H1 (cell line): Measurements from ENCODE around the gene SLC35G2. TPM values are rescaled to one million over a fixed set of nuclear protein-coding genes. Genes with fewer than 3 reads are reported as not detected.

Experiments
- CTCF ChIA-PET: fragments of 300-600 bp; sonication (Branson Sonifier 250); formaldehyde crosslinking; loops from one replicate; lab custom pipeline; 2021; ENCODE audit not compliant: partially characterized antibody; lab: Charles Lee
- POLR2A ChIA-PET: fragments of 300-600 bp; sonication (Branson Sonifier 250); formaldehyde crosslinking; loops from one replicate; lab custom pipeline; 2021; ENCODE audit warnings: inconsistent platforms; ENCODE audit not compliant: partially characterized antibody; lab: Charles Lee
- DNase-seq, 2 experiments: peaks; one replicate each; pipeline versions ENCODE4 v3.0.0 to v3.0.0-alpha.2; 2010 to 2022; ENCODE audit warnings: low spot score in 2 of 2, low read depth in 1 of 2, mixed read lengths in 1 of 2
- FAIRE-seq: peaks from 2 replicates; lab custom pipeline; 2011; peaks lifted over from hg19 to GRCh38; lab: Jason Lieb, UNC
- H2AFZ ChIP-seq: 2 replicates; pipeline ENCODE4 v1.8.1; 2012; ENCODE audit warnings: low read length, inconsistent platforms
- H2AK5ac ChIP-seq: 2 replicates; pipeline ENCODE4 v1.6.1; 2013; ENCODE audit warnings: low read depth, low read length
- H2BK120ac ChIP-seq: replicated peaks from 2 replicates; pipeline ENCODE3; 2013; ENCODE audit warnings: low read depth, low read length, inconsistent platforms
- H2BK12ac ChIP-seq: 2 replicates; pipeline ENCODE4 v1.6.1; 2013; ENCODE audit warnings: low read depth, low read length
- H2BK15ac ChIP-seq: 2 replicates; pipeline ENCODE4 v1.6.1; 2013; ENCODE audit warnings: low read length
- H2BK20ac ChIP-seq: 2 replicates; pipeline ENCODE4 v1.6.1; 2013; ENCODE audit warnings: low read length
- H2BK5ac ChIP-seq: 2 replicates; pipeline ENCODE4 v1.6.1; 2013; ENCODE audit warnings: low read depth, low read length
- H3K14ac ChIP-seq: 2 replicates; pipeline ENCODE4 v1.6.1; 2013; ENCODE audit warnings: inconsistent platforms; ENCODE audit not compliant: insufficient read length
- H3K18ac ChIP-seq: 2 replicates; pipeline ENCODE4 v1.6.1; 2013; ENCODE audit warnings: low read length; ENCODE audit errors: extremely low read depth
- H3K23ac ChIP-seq: 2 replicates; pipeline ENCODE4 v1.6.1; 2013; ENCODE audit warnings: inconsistent platforms; ENCODE audit not compliant: insufficient read length
- H3K23me2 ChIP-seq: 2 replicates; pipeline ENCODE4 v1.6.1; 2013; ENCODE audit warnings: low read depth, low read length
- H3K27ac ChIP-seq: 2 replicates; pipeline ENCODE4 v1.6.1; 2011; ENCODE audit warnings: low read depth, low read length, inconsistent platforms
- H3K27me3 ChIP-seq, 4 experiments: replicated peaks in 1 of 4; 1 replicate in 1 of 4; 2 replicates in 3 of 4; pipeline versions ENCODE4 v1.6.1 to v1.8.1; 2011 to 2013; ENCODE audit warnings: low read length in 3 of 4, mild to moderate bottlenecking in 3 of 4, inconsistent platforms in 2 of 4, mixed read lengths in 2 of 4, moderate library complexity in 1 of 4; ENCODE audit not compliant: control insufficient read depth in 3 of 4, insufficient read depth in 3 of 4; ENCODE audit errors: extremely low read depth in 1 of 4
- H3K36me3 ChIP-seq, 4 experiments: 2 replicates each; pipeline versions ENCODE4 v1.6.1 to v1.8.1; 2011 to 2013; ENCODE audit warnings: mild to moderate bottlenecking in 4 of 4, low read length in 3 of 4, moderate library complexity in 2 of 4, control low read depth in 1 of 4, inconsistent platforms in 1 of 4; ENCODE audit not compliant: insufficient read depth in 4 of 4, control insufficient read depth in 2 of 4
- H3K4ac ChIP-seq: replicated peaks from 2 replicates; pipeline ENCODE3; 2013; ENCODE audit warnings: low read length, low read depth, mixed read lengths, inconsistent platforms; ENCODE audit not compliant: insufficient read length
- H3K4me1 ChIP-seq, 4 experiments: replicated peaks in 1 of 4; 1 replicate in 1 of 4; 2 replicates in 3 of 4; pipeline versions ENCODE4 v1.6.1 to v1.8.1; 2011 to 2013; ENCODE audit warnings: low read length in 3 of 4, inconsistent platforms in 2 of 4, mixed read lengths in 1 of 4; ENCODE audit not compliant: insufficient read depth in 4 of 4, control insufficient read depth in 3 of 4
- H3K4me2 ChIP-seq, 2 experiments: 2 replicates each; pipeline versions ENCODE4 v1.6.1 to v1.8.1; 2011 to 2013; ENCODE audit warnings: low read depth in 2 of 2, low read length in 2 of 2, control low read depth in 1 of 2, inconsistent platforms in 1 of 2, mild to moderate bottlenecking in 1 of 2; ENCODE audit not compliant: insufficient read depth in 1 of 2
- H3K4me3 ChIP-seq, 4 experiments: fragments of 200-600, 300-600 bp in 1 of 4; sonication (generic), shearing (Covaris generic), sonication (Bioruptor Twin) in 1 of 4; 2 replicates each; pipeline versions ENCODE4 v1.5.1 to v1.8.1; 2011 to 2016; ENCODE audit warnings: low read length in 4 of 4, low read depth in 3 of 4, control low read depth in 2 of 4, inconsistent platforms in 2 of 4, mild to moderate bottlenecking in 2 of 4, mixed read lengths in 1 of 4, moderate library complexity in 1 of 4; ENCODE audit not compliant: insufficient read depth in 2 of 4; ENCODE audit errors: extremely low read depth in 1 of 4
- H3K56ac ChIP-seq: replicated peaks from 2 replicates; pipeline ENCODE3; 2013; ENCODE audit warnings: low read depth, mild to moderate bottlenecking, mixed read lengths, low read length, inconsistent platforms; ENCODE audit not compliant: insufficient read length
- H3K79me1 ChIP-seq: 2 replicates; pipeline ENCODE4 v1.6.1; 2013; ENCODE audit warnings: low read depth, low read length, control low read depth
- H3K79me2 ChIP-seq, 2 experiments: 2 replicates each; pipeline versions ENCODE4 v1.6.1 to v1.8.1; 2012 to 2013; ENCODE audit warnings: low read length in 2 of 2, mild to moderate bottlenecking in 2 of 2, inconsistent platforms in 1 of 2; ENCODE audit not compliant: insufficient read depth in 2 of 2, control insufficient read depth in 1 of 2
- H3K9ac ChIP-seq, 4 experiments: replicated peaks in 1 of 4; 1 replicate in 1 of 4; 2 replicates in 3 of 4; pipeline versions ENCODE4 v1.6.1 to v1.8.1; 2011 to 2013; ENCODE audit warnings: low read depth in 3 of 4, low read length in 3 of 4, control low read depth in 2 of 4, mild to moderate bottlenecking in 2 of 4, moderate library complexity in 2 of 4, inconsistent platforms in 1 of 4; ENCODE audit errors: extremely low read depth in 1 of 4
- H3K9me3 ChIP-seq, 2 experiments: 2 replicates each; pipeline versions ENCODE4 v1.6.1 to v1.8.1; 2012 to 2013; ENCODE audit warnings: mild to moderate bottlenecking in 2 of 2, moderate library complexity in 2 of 2, control low read depth in 1 of 2, inconsistent platforms in 1 of 2, low read depth in 1 of 2, low read length in 1 of 2, mixed read lengths in 1 of 2; ENCODE audit not compliant: insufficient read depth in 2 of 2
- H4K20me1 ChIP-seq, 2 experiments: replicated peaks in 1 of 2; 2 replicates each; pipeline versions ENCODE3 to v1.8.1; 2011 to 2013; ENCODE audit warnings: inconsistent platforms in 2 of 2, low read length in 2 of 2, mild to moderate bottlenecking in 1 of 2; ENCODE audit not compliant: insufficient read depth in 2 of 2, control insufficient read depth in 1 of 2
- H4K5ac ChIP-seq: 2 replicates; pipeline ENCODE4 v1.6.1; 2013; ENCODE audit warnings: low read length, low read depth, mixed read lengths, inconsistent platforms; ENCODE audit not compliant: insufficient read length
- H4K8ac ChIP-seq: 2 replicates; pipeline ENCODE4 v1.8.0; 2013; ENCODE audit warnings: mild to moderate bottlenecking, moderate library complexity, low read length, inconsistent platforms; ENCODE audit not compliant: insufficient read depth; ENCODE audit errors: extremely low read depth
- H4K91ac ChIP-seq: replicated peaks from 2 replicates; pipeline ENCODE3; 2013; ENCODE audit warnings: low read length, mixed read lengths, inconsistent platforms; ENCODE audit not compliant: insufficient read length
- ASH2L ChIP-seq: fragments of 200-600, 300-600 bp; sonication (generic); IDR thresholded peaks from one replicate; pipeline ENCODE4 v1.7.1; 2017; ENCODE audit warnings: low read length
- BCL11A ChIP-seq, 2 experiments: IDR thresholded peaks; one replicate each; pipeline ENCODE4 v1.6.1; 2011; ENCODE audit warnings: low read depth in 2 of 2, low read length in 2 of 2, mild to moderate bottlenecking in 2 of 2
- EZH2 ChIP-seq: fragments of 200-600 bp; sonication (generic); IDR thresholded peaks from 2 replicates; pipeline ENCODE4 v1.7.1; 2012; ENCODE audit warnings: low read depth, mild to moderate bottlenecking, moderate library complexity, low read length, inconsistent platforms; ENCODE audit not compliant: severe bottlenecking
- PHF8 ChIP-seq: fragments of 200-600 bp; sonication (generic); conservative IDR thresholded peaks from 2 replicates; pipeline ENCODE4 v1.7.1; 2012; ENCODE audit warnings: low read depth, mild to moderate bottlenecking, inconsistent platforms, low read length, moderate library complexity
- SIN3A ChIP-seq, 2 experiments: IDR thresholded peaks in 1 of 2; conservative IDR thresholded peaks in 1 of 2; 2 replicates each; pipeline ENCODE4 v1.6.1; 2011 to 2012; ENCODE audit warnings: low read length in 2 of 2, improper control_type of control experiment in 1 of 2, low read depth in 1 of 2, mild to moderate bottlenecking in 1 of 2
- SP2 ChIP-seq: IDR thresholded peaks from 2 replicates; pipeline ENCODE4 v1.6.1; 2012; ENCODE audit warnings: mild to moderate bottlenecking, low read length, inconsistent platforms
- SUZ12 ChIP-seq: fragments of 200-600 bp; sonication (generic); IDR thresholded peaks from 2 replicates; pipeline ENCODE4 v1.6.1; 2012; ENCODE audit warnings: mild to moderate bottlenecking, inconsistent platforms, low read length, moderate library complexity, mixed read lengths
- WGBS, 2 experiments: shearing (Covaris generic) in 1 of 2; methylation state at CpG; one replicate each; pipeline versions ENCODE4 v1.1.6 to v1.1.7; 2013 to 2015; ENCODE audit warnings: low lambda C conversion rate in 2 of 2, mixed read lengths in 2 of 2, inconsistent platforms in 1 of 2, low coverage in 1 of 2, missing lambda C conversion rate in 1 of 2; ENCODE audit not compliant: insufficient replicate concordance in 2 of 2, insufficient coverage in 1 of 2, insufficient read length in 1 of 2; ENCODE audit errors: extremely low coverage in 1 of 2, missing lambda C conversion rate in 1 of 2; 5-methylcytosine and 5-hydroxymethylcytosine counted together
- polyA plus RNA-seq, 7 experiments: library from polyadenylated mRNA; depleted of rRNA in 3 of 7; stranded (reverse) in 5 of 7; unstranded in 2 of 7; fragments of >200 nt in 5 of 7; fragments of 200-250 nt in 2 of 7; gene quantifications; 1 replicate in 5 of 7; 2 replicates in 1 of 7; 4 replicates in 1 of 7; pipeline versions ENCODE4 v1.2.1 to v1.2.3, GENCODE V29; 2011 to 2013; ENCODE audit warnings: missing spikeins in 2 of 7, mixed read lengths in 2 of 7
- total RNA-seq: library from RNA; stranded (reverse); fragmentation: NEBNext Ultra II Directional; extraction: Animal tissue kit (Norgen Biotek cat#: 25700); gene quantifications from 2 replicates; pipeline ENCODE4 v1.2.1, GENCODE V29; 2021
- TF ChIP-seq, protein P1 (sequence below), 3 experiments: IDR thresholded peaks; 1 replicate in 2 of 3; 2 replicates in 1 of 3; pipeline versions ENCODE4 v1.5.1 to v1.6.1; 2011; ENCODE audit warnings: low read length in 3 of 3, mild to moderate bottlenecking in 3 of 3, inconsistent platforms in 2 of 3, low read depth in 1 of 3, moderate library complexity in 1 of 3; ENCODE audit not compliant: insufficient read depth in 1 of 3; ENCODE audit errors: control extremely low read depth in 1 of 3

SLC35G2 gene
- total and polyA plus RNA-seq, 2 of the 8 experiments (the other 6 are each of a cell fraction or from before 2014, with no cell fraction given): 5.2 to 6.4 TPM

DNA sequence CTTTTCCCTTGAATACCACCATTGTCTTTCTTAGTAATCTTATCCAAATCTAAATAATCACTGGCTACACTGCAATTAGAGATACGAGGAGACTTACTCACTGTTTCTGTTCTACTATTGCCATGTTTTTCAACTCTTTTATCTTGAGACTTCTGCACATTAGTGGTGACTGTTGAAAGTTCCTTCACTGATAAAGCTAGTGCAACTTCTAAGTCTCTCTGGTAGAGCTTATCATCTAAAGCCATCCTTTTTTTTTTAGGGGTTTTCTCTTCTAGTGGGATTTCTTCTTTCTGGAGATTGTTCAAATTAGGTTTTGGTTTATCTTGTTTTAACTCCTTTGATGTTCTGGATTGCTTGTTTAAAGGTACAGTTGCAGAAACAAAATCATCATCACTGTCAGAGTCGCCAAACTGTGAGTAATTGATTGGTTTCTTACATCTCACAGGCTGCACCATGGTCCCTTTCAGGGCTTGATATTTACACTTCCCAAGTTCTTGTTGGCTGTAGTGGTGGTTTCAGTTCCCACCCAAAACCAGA lies 80.8 kb downstream of the SLC35G2 start:
- no peaks in the 10 kb centered on the region for H3K9me3 ChIP-seq
- no peak overlapping the region for H2AFZ ChIP-seq
- H3K4me1 ChIP-seq: peaks cover 2 to 7% (median 5%) of the 10 kb centered on the region in 4 experiments; a peak in 3 of 7 replicates
- H3K36me3 ChIP-seq: peaks cover 0 to 2% (median 0%) of the 10 kb centered on the region in 4 experiments; a peak in 2 of 8 replicates
- no peak overlapping the region for H3K4me3 ChIP-seq
- H2BK12ac ChIP-seq: no peak overlapping the region
- no peak overlapping the region for H3K23ac ChIP-seq
- H2BK120ac ChIP-seq: no peak overlapping the region
- ChIA-PET POLR2A (interaction anchor here (1.5 kb wide), 1 partner anchor 10 kb away, joined by 3 read pairs; no protein-coding TSS in a partner anchor), CTCF (interaction anchor here (0.7 kb wide), 1 partner anchor 15 kb away, joined by 3 read pairs; no protein-coding TSS in a partner anchor)
- H4K20me1 ChIP-seq: peaks cover 0 to 3% of the 10 kb centered on the region in 2 experiments
- no peak overlapping the region for H2BK20ac ChIP-seq
- H3K23me2 ChIP-seq: no peaks in the 10 kb centered on the region
- no peak overlapping the region for H3K4me2 ChIP-seq
- no peak overlapping the region for H2BK15ac ChIP-seq
- H4K91ac ChIP-seq: no peak overlapping the region
- peak overlapping the region; percentile 82; the same call in 1 of the 2 replicates for H2AK5ac ChIP-seq
- H3K56ac ChIP-seq: no peak overlapping the region
- DNase-seq (no peak), FAIRE-seq (peak; percentile 58)
- H2BK5ac ChIP-seq: no peak overlapping the region
- H3K27ac ChIP-seq: no peak overlapping the region
- no peak overlapping the region for H3K4ac ChIP-seq
- H4K5ac ChIP-seq: no peak overlapping the region
- WGBS, 2 experiments: 83% methylated on average over 2 of the region's 2 CpGs; no CpG with 5 or more reads in 1 of the 2 experiments
- no peaks in the 10 kb centered on the region for H3K79me1 ChIP-seq
- no peaks in the 10 kb centered on the region for H3K27me3 ChIP-seq
- H4K8ac ChIP-seq: no peak overlapping the region
- no peak overlapping the region for H3K9ac ChIP-seq
- H3K18ac ChIP-seq: no peak overlapping the region
- TF ChIP-seq, protein P1, sequence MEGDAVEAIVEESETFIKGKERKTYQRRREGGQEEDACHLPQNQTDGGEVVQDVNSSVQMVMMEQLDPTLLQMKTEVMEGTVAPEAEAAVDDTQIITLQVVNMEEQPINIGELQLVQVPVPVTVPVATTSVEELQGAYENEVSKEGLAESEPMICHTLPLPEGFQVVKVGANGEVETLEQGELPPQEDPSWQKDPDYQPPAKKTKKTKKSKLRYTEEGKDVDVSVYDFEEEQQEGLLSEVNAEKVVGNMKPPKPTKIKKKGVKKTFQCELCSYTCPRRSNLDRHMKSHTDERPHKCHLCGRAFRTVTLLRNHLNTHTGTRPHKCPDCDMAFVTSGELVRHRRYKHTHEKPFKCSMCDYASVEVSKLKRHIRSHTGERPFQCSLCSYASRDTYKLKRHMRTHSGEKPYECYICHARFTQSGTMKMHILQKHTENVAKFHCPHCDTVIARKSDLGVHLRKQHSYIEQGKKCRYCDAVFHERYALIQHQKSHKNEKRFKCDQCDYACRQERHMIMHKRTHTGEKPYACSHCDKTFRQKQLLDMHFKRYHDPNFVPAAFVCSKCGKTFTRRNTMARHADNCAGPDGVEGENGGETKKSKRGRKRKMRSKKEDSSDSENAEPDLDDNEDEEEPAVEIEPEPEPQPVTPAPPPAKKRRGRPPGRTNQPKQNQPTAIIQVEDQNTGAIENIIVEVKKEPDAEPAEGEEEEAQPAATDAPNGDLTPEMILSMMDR (IDR thresholded peaks at IDR 0.05; ENCODE audit: control extremely low read depth in 1 of 3, insufficient read depth in 1 of 3, low read depth in 1 of 3, low read length in 3 of 3): no peak
- TF ChIP-seq EZH2: no peak
- no peak for TF ChIP-seq BCL11A (IDR thresholded peaks at IDR 0.05; ENCODE audit: low read depth in 2 of 2, low read length in 2 of 2)
- TF ChIP-seq SUZ12: no peak
- no peak for TF ChIP-seq SP2
- no peak for TF ChIP-seq PHF8
- no peak for TF ChIP-seq SIN3A (conservative IDR thresholded peaks at IDR 0.05 in 1 of 2, IDR thresholded peaks at IDR 0.05 in 1 of 2; ENCODE audit: low read depth in 1 of 2, low read length in 2 of 2)
- no peak for TF ChIP-seq ASH2L
- H3K14ac ChIP-seq: no peak overlapping the region
- H3K79me2 ChIP-seq: peaks cover 0 to 94% of the 10 kb centered on the region in 2 experiments; a peak in 2 of 4 replicates
